HL-60/S4 treated with phorbol 12-myristate 13-acetate at 8.2 ng/mL for 4 days and 3 days (cell line): Measurements from ENCODE around the gene CD63.
"Not testable (repeated sequence)": the region's sequence is repeated elsewhere in the genome, so short reads cannot be mapped to it uniquely, and the experiment has no call there.

ENCODE experiments used
- in situ Hi-C: fragments of 300-500 bp; cut with MboI; formaldehyde crosslinking; loops from 2 replicates; pipeline ENCODE4 v1.15.0; 2022; ENCODE audit warnings: low sequenced_read_pairs

The CD63 gene

DNA sequence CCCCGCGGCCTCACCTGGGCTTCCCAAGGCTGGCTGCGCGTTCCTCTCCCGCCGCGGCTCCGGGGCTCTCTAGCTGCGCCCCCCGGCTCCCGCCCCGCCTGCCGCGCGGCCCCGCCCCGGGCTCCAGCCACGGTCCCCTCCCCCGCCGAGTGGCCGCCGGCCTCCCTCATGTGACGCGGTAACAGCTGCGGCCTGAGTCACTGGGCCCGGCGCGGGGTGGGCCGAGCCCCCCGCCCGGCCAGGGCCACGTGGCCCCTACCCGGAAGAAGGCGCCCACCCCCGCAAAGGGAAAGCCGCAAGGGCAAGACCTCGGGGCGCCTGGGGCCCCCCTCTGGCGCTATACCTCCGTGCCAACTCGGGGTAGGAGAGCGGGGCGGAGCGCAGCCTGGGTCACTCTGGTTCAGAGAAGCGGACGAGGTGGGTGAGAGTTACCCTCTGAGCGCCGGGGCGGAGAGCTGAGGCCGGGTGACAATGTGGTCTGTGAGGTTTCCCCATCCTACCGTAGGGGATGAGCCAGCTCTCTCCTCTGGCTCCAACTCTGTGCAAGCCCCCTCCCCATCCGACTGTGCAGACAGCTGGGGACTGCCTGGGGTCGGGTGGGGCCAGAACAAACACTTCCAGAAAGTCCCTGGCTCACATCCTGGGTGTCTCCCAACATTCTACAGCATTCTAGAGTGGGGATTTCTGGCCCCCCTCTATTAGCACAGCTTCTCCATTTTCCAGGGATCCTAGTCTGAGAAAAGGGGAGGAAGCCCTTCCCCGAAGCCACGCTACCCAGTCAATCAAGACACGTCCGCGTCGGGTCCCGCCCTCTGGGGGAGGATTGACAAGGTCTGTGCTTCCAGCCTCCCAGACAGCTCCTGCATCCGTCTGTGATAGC, at the start of gene CD63:
TSS of gene CD63 (minus strand) at position 71 of the 880 bp plus-strand sequence. CDS start 668 bp downstream, outside the sequence.
- in situ Hi-C loops, result loop anchor here (25.0 kb wide), 1 partner anchor 208 kb away; the partner anchor contains the start of genes DGKA and PYM1

GRCh38 chr12:55777856-55778255, 49.0 kb upstream of the CD63 start:
- in situ Hi-C loops, result no loop called here

- in situ Hi-C loops, result no loop called here
These were observed 42.9 kb upstream of the CD63 start for GRCh38 chr12:55771736-55772135.

DNA sequence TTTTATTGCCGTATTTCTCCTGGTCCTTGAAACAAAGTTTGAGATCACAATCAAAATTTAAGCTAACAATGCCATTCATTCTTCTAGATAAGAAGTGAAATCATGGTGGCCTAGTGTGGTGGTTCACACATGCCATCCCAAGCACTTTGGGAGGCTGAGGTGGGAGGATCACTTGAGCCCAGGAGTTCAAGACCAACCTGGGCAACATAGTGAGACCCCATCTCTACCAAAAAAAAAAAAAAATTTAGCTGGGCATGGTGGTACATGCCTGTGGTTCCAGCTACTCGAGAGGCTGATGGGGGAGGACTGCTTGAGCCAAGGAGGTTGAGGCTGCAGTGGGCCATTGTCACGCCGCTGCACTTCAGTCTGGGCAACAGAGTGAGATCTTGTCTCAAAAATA, 38.3 kb upstream of the CD63 start:
- in situ Hi-C loops, result no loop called here

- in situ Hi-C loops, result no loop called here
These were observed 37.0 kb upstream of the CD63 start for GRCh38 chr12:55765736-55766290.

- in situ Hi-C loops, result no loop called here
These were observed 33.8 kb upstream of the CD63 start for GRCh38 chr12:55762646-55763045.

DNA sequence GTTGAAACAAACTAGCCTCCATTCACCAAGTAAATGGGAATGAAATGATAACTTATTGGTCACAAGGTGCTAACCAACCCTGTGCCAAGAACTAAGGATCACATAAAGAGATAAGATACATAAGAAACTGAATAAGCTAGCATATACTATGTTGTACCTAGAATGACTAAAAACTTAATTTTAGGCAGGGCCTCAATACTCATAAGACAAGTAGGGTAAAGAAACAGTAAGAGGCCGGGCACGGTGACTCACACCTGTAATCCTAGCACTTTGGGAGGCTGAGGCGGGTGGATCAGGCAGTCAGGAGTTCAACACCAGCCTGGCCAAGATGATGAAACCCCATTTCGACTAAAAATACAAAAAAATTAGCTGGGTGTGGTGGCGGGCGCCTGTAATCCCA, 31.9 kb upstream of the CD63 start:
- in situ Hi-C loops, result no loop called here

GRCh38 chr12:55758575-55758974, 29.8 kb upstream of the CD63 start:
- in situ Hi-C loops, result not testable (repeated sequence)

- in situ Hi-C loops, result no loop called here
These were observed 28.9 kb upstream of the CD63 start for GRCh38 chr12:55757701-55758100.

- in situ Hi-C loops, result no loop called here
These were observed 26.4 kb upstream of the CD63 start for GRCh38 chr12:55755246-55755645.

GRCh38 chr12:55748230-55748993, 19.6 kb upstream of the CD63 start:
- in situ Hi-C loops, result loop anchor here (25.0 kb wide), 1 partner anchor 189 kb away; the partner anchor contains the start of genes DGKA and PYM1

DNA sequence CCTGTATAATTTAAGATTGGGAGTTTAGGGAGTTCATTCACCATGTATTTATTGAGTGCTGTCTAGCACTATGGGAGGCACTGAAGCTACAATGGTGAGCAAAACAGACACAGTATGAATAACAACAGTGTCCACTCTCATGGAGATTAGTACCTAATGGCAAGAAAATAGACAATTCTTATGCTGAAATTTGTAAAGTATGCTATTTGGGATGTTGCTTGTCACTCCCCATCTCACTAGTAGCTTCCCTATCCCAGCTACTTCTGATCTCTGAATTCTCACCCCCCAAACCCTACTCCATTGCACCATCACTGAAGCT, 18.1 kb upstream of the CD63 start:
- in situ Hi-C loops, result loop anchor here (25.0 kb wide), 1 partner anchor 190 kb away; the partner anchor contains the start of genes DGKA and PYM1

- in situ Hi-C loops, result loop anchor here (25.0 kb wide), 1 partner anchor 191 kb away; the partner anchor contains the start of genes DGKA and PYM1
These were observed 17.5 kb upstream of the CD63 start for GRCh38 chr12:55746174-55746912.

DNA sequence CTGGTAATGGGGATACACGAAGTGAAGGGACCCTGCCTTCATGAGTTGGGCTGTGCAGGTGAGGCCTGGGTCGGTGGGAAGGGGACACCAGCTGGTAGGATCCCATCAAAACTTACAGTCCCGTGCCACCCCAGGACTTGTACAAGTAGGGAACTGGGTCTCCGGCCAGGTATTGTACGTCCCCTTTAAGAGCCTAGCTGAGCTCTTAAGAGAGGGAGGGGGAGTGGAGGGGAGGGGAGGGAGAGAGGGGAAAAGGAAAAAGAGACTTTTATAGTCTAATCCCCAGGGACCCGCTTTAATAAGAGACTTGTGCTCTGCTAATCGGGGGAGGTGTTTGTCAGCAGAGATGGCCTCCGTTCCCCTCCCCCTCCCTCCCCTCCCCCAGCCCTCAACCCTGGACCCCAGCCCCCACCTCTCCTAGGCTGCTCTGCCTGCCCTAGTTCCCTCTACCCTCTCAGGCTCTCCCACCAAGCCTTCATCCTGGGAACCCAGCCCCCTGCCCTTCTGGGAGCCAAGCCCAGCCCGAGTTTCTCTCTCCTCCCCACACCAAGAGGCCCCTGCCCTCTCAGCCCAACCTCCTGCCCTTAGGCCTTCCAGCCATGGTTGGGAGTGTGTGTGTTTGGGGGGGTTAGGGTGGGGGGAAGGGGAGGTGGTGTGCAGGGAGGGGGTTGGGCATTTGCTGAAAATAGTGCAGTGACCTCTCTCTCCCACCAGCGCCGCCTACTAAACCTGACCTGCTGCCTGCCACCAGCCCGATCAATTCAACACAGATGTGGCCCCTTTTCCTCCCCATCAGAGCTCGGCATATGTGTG, 16.8 kb upstream of the CD63 start:
- in situ Hi-C loops, result loop anchor here (25.0 kb wide), 1 partner anchor 192 kb away; the partner anchor contains the start of genes DGKA and PYM1

- in situ Hi-C loops, result loop anchor here (25.0 kb wide), 1 partner anchor 193 kb away; the partner anchor contains the start of genes DGKA and PYM1
These were observed 15.7 kb upstream of the CD63 start for GRCh38 chr12:55744340-55745030.

DNA sequence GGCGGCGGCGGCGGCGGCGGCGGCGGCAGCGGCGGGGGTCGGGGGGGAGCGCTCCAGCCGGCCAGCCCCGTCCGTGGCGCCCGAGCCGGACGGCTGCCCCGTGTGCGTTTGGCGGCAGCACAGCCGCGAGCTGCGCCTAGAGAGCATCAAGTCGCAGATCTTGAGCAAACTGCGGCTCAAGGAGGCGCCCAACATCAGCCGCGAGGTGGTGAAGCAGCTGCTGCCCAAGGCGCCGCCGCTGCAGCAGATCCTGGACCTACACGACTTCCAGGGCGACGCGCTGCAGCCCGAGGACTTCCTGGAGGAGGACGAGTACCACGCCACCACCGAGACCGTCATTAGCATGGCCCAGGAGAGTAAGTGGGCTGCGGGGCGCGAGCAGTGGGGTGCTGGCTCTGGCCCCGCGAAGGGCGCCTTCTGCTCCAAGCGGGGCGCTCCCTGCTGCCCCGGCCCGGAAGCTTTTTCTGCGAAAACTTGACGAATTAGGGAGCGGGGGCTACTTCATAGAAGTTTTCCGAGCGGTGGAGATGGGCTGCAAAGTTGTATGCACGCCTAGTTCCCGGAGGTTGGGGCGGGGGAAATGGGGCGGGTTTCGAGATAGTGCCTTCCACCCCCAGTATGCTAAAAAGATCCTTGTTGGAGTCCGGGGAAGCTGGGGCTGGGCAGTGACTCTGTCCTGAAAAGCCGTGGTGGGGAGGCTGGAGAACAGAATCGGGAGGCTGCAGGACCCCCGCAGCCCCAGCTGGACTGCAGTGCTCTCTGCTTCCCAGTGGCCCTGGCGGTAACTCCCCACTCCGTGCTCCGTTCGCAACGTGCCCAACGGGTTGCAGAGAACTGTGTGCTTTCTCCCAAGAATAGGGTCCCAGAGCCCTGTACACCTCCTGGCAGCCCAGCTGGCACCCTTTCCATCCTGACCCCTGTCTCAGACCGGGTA, 14.9 kb upstream of the CD63 start:
- in situ Hi-C loops, result loop anchor here (25.0 kb wide), 1 partner anchor 194 kb away; the partner anchor contains the start of genes DGKA and PYM1

DNA sequence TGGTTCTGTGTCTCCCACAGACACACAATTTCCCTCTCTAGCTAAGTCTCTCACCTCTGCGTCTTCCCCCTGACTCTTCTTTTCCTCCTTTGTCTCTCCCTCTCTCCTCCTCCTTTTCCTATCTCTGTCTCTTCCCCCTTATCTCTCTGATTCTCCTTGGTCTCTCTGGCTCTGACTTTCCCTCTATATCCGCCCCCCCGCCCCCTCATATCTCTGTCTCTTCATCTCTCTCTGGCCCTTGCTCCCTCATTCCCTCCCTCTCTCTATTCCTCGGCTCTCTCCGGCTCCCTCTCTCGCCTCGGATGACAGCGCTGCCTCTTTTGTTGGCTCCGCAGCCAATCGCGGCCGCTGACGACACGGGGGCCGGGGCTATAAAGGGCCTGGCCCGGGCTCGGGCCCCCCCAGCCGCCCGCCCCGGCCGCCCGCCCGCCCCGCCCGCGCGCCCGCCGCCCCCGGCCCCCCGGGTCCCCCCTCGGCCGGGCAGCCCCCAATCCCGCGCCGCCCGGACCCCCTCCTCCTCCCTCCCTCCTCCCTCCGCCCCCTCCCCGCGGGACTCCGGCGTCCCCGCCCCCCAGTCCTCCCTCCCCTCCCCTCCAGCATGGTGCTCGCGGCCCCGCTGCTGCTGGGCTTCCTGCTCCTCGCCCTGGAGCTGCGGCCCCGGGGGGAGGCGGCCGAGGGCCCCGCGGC, 14.1 kb upstream of the CD63 start, which contains the start of gene GDF11:
TSS of gene GDF11 (plus strand) at position 404 of the 687 bp plus-strand sequence. CDS start at position 599, 195 bp downstream.
- in situ Hi-C loops, result loop anchor here (25.0 kb wide), 1 partner anchor 194 kb away; the partner anchor contains the start of genes DGKA and PYM1
